Cerebellar nuclear complex (tissue), 1 donor: ENCODE results near the gene PDLIM1.

ENCODE experiments used
- DNase-seq, 2 experiments: peaks; one replicate each; lab custom pipeline; 2025; lab: John Stamatoyannopoulos, UW

PDLIM1 gene

GRCh38 chr10:95263864-95264226, 27.0 kb downstream of the PDLIM1 start:
- no peak for DNase-seq

- DNase-seq: no peak
Observed at GRCh38 chr10:95262763-95263518, 27.9 kb downstream of the PDLIM1 start.

- no peak for DNase-seq
Observed at GRCh38 chr10:95261926-95262325, 28.9 kb downstream of the PDLIM1 start.

GRCh38 chr10:95260909-95261552, 29.8 kb downstream of the PDLIM1 start:
- DNase-seq: no peak

- no peak for DNase-seq
Observed at GRCh38 chr10:95260397-95260881, 30.4 kb downstream of the PDLIM1 start.

GRCh38 chr10:95257849-95258248, 33.0 kb downstream of the PDLIM1 start:
- DNase-seq: no peak

GRCh38 chr10:95256268-95256667, 34.5 kb downstream of the PDLIM1 start:
- DNase-seq: no peak

- DNase-seq: no peak
Observed at GRCh38 chr10:95254629-95255028, 36.2 kb downstream of the PDLIM1 start.

GRCh38 chr10:95253686-95254085, 37.1 kb downstream of the PDLIM1 start:
- DNase-seq: no peak

- no peak for DNase-seq
Observed at GRCh38 chr10:95253007-95253406, 37.8 kb downstream of the PDLIM1 start.

GRCh38 chr10:95250856-95251255, 39.9 kb downstream of the PDLIM1 start:
- DNase-seq: no peak

GRCh38 chr10:95249467-95249866, 41.3 kb downstream of the PDLIM1 start:
- DNase-seq: no peak

GRCh38 chr10:95248989-95249388, 41.8 kb downstream of the PDLIM1 start:
- no peak for DNase-seq

GRCh38 chr10:95247881-95248583, 42.8 kb downstream of the PDLIM1 start:
- no peak for DNase-seq

- no peak for DNase-seq
Observed at GRCh38 chr10:95247200-95247880, 43.5 kb downstream of the PDLIM1 start.

GRCh38 chr10:95246582-95247051, 44.2 kb downstream of the PDLIM1 start:
- no peak for DNase-seq

- DNase-seq: no peak
Observed at GRCh38 chr10:95245425-95246055, 45.3 kb downstream of the PDLIM1 start.

- no peak for DNase-seq
Observed at GRCh38 chr10:95244152-95244551, 46.7 kb downstream of the PDLIM1 start.

- DNase-seq: no peak
Observed at GRCh38 chr10:95243318-95243617, 47.5 kb downstream of the PDLIM1 start.

- DNase-seq: no peak
Observed at GRCh38 chr10:95242581-95243317, 48.1 kb downstream of the PDLIM1 start.

GRCh38 chr10:95241533-95241932, 49.3 kb downstream of the PDLIM1 start:
- no peak for DNase-seq
